NCI-H69 (cell line): ENCODE measurements around the gene OR6K3.

Experiments used
- DNase-seq: peaks from one replicate; lab custom pipeline; 2025; lab: John Stamatoyannopoulos, UW

Gene OR6K3

GRCh38 chr1:158687037-158687436, 33.5 kb downstream of the OR6K3 start:
- DNase-seq: no peak

- DNase-seq: no peak
Observed at GRCh38 chr1:158686111-158687009, 34.2 kb downstream of the OR6K3 start, which contains the start of gene SPTA1. Gene SPTA1 (minus strand): TSS chr1:158686715. CDS start chr1:158686517, 198 bp downstream.

- no peak for DNase-seq
Observed at GRCh38 chr1:158685085-158685484, 35.4 kb downstream of the OR6K3 start.

DNA sequence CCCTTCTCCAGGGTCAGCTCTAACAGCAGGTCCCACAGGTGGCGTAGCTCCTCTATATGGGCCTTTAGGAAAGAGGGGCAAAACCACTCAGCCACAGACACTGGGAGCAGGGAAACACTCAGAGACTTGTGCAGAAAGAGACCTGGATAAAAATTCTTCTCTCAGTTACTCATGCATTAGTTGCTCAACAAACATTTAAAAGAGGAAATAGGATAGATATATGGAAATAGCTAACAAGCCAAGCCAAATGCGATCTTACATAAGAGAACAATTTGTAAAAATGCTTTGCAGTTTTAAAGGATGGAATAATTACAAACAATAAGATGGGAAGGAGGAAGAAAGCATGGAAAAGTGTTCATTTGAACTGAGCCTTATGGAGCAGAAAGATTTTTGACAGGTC, 38.9 kb downstream of the OR6K3 start:
- no peak for DNase-seq

GRCh38 chr1:158679289-158679688, 41.2 kb downstream of the OR6K3 start:
- no peak for DNase-seq

- DNase-seq: no peak
Observed at GRCh38 chr1:158675563-158676323, 44.8 kb downstream of the OR6K3 start.

DNA sequence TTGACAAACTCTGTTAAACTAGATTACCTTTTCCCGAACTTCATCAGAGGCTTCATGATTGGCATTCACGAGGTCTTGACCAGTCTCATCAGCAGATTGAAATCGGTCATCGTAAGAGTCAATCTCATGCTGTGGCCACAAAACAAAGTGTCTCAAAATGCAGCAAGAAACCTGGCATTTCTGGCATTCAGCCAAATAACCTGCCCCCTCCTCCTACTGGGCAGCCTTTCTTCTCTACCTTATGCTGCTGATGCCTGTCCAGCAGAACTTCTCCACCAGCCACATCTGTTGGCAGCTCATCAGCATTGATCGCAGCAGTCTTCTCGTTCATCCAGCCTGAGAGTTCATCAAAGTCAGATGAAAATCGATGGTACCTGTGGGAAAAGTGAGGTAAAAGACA, 46.2 kb downstream of the OR6K3 start:
- no peak for DNase-seq
